NOMO-1 treated with DMSO at 0.1 percent for 48 hours (cell line): ENCODE results near the gene DNM3.
A peak's percentile ranks its signal among the peaks of the same experiment; 100 is the strongest.

ENCODE experiments used
- DNase-seq: peaks from one replicate; lab custom pipeline; 2025; ENCODE audit not compliant: unreplicated experiment; lab: John Stamatoyannopoulos, UW

DNM3 gene

DNA sequence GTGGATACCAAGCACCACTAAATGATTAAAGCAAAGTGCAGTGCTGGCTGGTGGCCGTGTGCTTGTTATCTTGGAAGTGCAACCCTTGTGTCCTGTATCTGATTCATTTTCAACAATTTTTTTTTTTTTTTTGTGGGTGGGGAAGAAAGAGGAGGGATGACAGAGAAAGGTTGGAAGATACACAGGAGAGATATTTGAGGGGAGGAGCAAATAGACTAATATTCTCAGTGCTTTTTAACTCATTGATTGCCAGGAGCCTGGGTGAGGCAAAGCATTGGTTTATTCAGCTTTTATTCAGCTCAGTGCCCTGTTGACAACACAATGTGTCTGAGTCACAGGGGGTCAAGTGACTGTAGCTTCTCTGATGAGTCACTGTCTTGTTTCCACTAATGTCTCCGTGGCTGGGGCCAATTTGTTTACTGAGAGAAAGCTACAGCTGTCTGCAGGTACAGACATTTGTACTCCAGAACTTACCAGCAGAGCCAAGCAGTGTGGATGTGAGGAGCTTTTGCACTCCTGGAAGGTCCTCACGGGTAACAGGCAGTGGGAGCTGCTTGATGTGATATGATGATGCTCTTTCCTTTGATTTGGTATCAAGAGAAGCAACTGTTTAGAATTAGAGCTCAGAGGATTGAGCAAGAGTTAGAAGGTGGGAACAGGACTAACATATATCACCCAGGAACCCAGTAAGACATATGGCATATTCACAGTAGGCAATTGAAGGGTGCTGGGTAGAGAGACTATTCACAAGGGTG lies 23.6 kb upstream of the DNM3 start:
- DNase-seq = no peak

DNA sequence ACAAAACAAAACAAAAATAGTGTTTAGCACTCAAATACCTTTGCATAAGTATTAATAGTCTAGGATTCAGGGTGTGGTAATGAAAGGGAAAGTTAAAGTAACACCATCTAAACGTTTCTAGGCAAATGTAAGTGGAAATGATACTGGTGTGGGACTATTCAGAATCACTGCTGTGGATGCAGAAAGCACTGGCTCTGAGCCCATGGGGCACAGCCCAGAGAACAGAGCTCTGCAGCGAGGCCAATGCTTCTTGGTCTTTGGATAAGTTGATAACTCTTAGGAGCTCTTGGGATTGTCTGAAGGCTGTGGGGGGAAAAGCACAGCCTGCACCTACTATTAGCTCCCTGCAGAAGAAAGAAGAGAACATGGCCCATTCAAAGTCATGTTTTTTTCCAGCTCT lies 21.4 kb upstream of the DNM3 start:
- no peak for DNase-seq

GRCh38 chr1:171826973-171827372 lies 14.3 kb upstream of the DNM3 start:
- DNase-seq = no peak

DNA sequence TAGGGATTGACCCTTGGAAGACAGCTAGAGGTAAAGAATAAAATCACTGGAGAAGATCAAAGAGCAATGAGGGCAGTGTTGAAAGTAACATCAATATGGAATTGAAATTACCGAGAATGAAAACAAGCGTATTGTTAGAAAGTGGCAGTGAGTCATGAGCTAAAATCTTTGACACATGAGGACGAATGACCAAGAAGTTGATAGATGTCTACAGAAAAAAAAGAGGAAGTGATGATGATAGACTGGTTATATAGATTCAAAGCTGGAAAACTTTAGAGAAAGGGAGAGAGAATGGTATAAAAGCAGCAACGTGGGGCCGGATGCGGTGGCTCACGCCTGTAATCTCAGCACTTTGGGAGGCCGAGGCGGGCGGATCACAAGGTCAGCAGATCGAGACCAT lies 12.5 kb upstream of the DNM3 start:
- peak; percentile 74 for DNase-seq

- no peak for DNase-seq
Observed at GRCh38 chr1:171833091-171833825, 8.0 kb upstream of the DNM3 start.

DNA sequence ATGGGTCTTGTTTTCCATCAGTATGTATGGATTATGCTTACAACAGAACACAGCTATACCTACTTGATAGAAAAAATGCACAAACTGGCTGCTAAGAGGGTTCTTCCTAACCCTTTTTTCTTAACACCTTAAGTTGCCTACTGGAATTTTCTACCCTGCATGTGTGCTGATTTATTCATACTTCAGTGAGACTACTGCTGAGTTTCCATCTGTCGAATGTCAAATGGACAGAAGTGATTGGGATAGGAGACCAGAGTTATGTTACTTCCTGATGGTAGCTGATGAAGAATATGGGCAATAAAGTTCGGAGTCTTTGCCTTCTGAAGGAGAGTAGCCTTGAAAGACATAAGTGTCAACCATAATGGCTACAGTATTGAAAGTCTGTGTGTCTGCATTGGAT lies 6.5 kb upstream of the DNM3 start:
- no peak for DNase-seq

DNA sequence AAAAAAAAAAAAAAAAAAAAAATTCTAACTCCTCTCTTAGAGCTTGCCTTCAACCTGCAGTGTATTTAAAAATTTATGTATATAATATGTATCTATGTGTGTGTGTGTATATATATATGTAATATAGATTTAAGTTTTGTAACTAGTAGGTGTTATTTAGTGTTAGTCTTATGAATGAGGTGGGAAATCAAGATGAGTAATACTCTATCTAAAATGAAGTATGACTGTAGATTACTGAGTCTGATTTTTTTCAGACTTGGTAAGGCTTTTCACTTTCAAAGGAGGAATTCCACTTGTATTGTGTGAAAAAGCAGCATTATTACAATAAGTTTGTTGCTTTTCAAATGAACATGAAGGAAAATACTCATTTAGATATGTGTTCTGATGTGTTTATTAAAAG lies 5.4 kb upstream of the DNM3 start:
- no peak for DNase-seq

DNA sequence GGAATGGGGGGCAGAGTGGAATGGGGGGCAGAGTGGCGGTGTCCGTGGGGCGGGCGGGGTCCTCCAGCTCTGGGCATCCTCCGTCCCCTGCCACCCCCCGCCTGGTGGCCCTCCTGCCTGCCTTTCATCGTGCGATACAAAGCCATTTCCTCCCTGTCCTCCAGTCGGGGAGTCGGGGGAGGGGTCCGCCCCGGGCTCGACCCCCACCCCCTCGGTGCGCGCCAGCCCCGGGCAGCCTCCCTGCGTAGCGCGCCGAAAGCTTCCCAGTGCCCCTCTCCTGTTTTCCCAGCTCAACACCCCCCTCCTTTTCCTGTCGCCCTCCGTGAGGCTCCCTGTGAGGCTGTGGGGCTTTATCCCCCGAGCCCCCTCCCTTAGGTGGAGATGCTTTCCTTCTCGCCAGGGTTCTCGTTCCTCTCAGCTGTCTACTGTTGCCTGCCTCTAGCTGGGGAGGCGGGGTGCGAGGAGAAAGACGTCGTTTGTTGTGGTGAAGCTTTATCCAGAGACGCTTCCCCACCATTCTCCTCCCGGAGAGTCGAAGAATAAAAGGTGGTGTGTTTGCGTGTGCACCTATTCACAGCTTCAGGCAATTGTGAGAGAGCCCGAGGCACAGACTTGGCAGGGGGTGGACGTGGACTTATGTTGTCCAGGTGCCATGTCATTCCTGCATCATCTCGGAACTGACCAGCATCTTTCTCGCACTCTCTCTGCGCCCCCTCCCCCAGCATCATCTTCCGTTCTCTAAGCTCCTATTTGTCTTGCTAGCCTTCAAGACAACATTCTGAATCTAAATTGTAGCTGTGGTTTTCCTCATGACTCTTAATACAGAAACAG lies 848 bp downstream of the DNM3 start:
- no peak for DNase-seq

- no peak for DNase-seq
Observed at GRCh38 chr1:171844381-171844780, 3.1 kb downstream of the DNM3 start.

GRCh38 chr1:171845998-171846397 lies 4.7 kb downstream of the DNM3 start:
- no peak for DNase-seq

DNA sequence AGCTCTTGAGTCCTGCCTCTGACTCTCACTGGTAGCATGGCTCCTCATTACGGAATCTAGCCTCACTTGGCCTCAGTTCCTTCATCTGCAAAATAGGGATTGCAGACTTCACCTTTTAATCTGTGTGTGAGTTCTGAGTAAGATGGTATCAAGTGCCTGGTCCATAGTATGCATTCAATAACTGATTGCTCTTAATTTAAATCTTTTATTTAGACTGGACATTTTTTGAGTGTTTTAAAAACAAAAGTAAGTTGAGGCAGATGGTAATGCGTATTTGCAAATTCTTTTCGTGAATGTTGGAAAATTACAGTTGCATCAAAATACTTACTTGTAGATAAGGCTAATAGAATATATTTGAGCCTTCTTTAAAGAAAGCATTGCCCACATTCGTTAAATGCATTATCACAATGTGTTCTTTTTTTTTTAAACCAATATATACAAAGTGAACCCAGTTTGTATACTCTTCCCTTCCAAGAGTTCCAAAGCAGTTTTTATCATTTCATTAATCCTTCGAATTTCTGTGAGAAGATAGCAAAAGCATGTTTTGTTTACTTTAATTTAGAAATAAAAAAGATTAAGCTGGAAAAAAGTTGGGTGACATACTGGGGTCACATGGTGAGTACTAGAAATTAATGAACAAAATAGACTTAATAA lies 8.1 kb downstream of the DNM3 start:
- DNase-seq = no peak

GRCh38 chr1:171850651-171851350 lies 9.5 kb downstream of the DNM3 start:
- no peak for DNase-seq

DNA sequence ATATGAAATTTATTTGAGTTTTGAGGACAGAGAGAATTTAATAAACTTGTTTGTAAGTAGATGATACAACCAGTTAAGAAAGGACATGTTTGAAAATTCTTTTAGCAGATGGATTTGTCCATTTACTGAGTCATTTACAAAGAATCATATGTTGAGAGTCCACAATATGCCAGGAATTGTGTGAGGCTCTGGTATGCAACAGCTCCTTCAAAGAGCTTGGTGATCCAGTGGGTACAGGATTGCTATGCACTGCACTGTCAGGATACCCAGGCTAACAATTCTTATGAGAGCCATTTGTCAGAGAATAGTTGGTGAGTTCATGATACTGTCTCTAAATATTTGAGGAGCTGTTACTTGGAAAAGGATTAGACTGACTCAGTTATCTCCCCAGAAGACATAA lies 11.0 kb downstream of the DNM3 start:
- DNase-seq = no peak

DNA sequence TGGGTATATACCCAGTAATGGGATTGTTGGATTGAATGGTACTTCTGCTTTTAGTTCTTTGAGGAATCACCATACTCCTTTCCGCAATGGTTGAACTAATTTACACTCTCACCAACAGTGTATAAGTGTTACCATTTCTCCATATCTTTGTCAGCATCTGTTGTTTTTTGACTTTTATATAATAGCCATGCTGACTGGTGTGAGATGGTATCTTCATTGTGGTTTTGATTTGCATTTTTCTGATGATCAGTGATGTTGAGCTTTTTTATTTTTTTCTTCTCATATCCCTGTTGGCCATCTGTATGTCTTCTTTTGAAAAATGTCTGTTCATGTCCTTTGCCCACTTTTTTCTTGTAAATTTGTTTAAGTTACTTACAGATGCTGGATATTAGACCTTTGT lies 14.1 kb downstream of the DNM3 start:
- DNase-seq = no peak

DNA sequence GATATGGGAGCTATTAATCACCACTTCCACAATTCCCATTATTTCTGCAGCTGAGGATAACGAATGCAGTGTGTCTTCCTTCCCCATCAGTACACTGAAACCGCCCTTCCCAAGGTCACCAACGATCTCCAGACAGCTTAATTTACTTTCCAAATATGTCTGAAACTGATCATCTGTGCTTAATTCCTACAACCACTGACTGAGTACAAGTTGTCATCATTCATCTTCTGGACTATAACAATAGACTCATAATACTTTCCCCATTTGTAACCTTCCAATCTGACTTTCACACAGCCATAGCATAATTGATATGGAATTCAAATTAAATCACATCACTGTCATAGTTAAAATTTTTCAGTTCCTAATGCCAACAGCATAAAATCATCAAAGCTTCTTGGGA lies 17.4 kb downstream of the DNM3 start:
- no peak for DNase-seq

GRCh38 chr1:171860696-171861095 lies 19.4 kb downstream of the DNM3 start:
- DNase-seq = no peak

DNA sequence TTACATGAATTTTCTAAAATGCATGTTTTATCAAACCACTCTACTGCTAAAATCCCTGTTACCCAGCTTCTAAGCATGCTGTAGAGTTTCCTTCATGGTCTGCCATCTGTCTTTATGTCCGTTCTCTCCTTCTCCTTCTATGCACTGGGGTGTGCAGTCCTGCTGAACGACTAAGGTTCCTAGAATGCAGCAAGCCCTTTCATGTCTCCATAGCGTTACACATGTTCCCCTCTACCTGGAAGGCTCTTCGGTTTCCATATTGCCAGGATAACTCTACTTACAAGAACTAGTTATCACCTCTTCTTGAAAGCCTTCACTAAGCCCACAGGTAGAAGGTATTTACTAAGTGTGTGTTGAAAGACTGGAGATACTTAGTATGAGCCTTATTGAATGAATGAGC lies 22.2 kb downstream of the DNM3 start:
- DNase-seq = no peak

DNA sequence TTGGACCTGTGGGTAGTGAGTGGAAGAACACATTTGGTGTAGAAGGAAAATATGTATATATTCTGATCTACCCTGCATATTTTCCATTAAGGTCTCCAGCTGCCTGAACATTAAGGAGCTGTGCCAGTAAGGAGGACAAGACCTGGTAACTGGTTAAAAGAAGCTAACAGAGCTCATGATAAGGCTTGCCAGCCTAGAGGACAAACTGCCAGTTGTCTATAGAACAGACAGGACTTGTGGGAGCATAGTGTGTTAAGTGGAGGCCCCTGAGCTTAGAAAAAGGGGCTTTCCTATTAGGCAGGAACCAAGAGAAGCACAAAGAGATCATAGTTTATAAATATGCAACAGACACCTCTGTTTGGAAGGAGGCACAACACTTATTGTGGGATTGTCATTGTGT lies 23.0 kb downstream of the DNM3 start:
- DNase-seq = no peak

DNA sequence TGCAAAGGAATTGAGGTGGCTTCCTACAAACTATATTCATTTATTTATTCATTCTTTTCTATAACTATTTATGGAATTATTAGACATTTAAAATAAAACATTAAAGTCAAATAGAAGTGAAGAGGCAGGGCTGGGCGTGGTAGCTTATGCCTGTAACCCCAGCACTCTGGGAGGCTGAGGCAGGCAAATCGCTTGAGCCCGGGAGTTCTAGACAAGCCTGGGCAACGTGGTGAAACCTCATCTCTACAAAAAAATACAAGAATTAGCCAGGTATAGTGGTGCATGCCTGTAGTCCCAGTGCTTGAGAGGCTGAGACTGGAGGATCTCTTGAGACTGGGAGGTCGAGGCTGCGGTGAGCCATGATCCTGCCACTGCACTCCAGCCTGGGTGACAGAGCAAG lies 23.8 kb downstream of the DNM3 start:
- no peak for DNase-seq

GRCh38 chr1:171867236-171867635 lies 25.9 kb downstream of the DNM3 start:
- no peak for DNase-seq
